GM12875 (cell line): ENCODE results near the gene C10orf62.
A peak's percentile ranks its signal among the peaks of the same experiment; 100 is the strongest.
"Not testable (repeated sequence)": the region's sequence is repeated elsewhere in the genome, so short reads cannot be mapped to it uniquely, and the experiment has no call there.

Source experiments
- H3K4me3 ChIP-seq: one replicate; pipeline ENCODE4 v1.5.1; 2011; ENCODE audit warnings: low read depth, low read length, control low read depth
- TF ChIP-seq, protein P1 (sequence below): IDR thresholded peaks from 2 replicates; pipeline ENCODE4 v1.5.1; 2011; ENCODE audit warnings: low read depth, mild to moderate bottlenecking, control low read depth, inconsistent platforms, low read length, moderate library complexity, borderline replicate concordance; ENCODE audit not compliant: insufficient read depth

C10orf62 gene

DNA sequence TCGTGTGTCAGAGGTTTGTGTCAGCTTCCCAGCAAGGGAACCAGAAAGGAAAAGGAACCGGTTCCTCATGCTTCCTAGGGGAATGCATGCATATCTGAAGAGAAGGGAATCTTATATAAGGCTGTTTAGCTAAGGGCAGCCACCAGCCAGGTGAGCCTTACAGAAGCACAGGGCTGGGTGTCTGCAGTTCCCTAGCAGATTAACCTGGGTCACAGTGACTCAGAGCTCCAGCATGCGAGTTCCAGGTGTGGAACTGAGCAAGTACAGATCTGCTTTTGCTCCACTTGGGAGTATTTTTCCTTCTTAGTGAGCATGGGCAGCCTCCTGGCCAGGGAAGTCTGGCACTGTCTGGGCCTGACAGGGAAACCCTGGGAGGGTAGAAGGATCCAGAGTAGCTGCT is 17.9 kb upstream of the C10orf62 start:
- H3K4me3 ChIP-seq, result no peak overlapping the region
- TF ChIP-seq, protein P1, sequence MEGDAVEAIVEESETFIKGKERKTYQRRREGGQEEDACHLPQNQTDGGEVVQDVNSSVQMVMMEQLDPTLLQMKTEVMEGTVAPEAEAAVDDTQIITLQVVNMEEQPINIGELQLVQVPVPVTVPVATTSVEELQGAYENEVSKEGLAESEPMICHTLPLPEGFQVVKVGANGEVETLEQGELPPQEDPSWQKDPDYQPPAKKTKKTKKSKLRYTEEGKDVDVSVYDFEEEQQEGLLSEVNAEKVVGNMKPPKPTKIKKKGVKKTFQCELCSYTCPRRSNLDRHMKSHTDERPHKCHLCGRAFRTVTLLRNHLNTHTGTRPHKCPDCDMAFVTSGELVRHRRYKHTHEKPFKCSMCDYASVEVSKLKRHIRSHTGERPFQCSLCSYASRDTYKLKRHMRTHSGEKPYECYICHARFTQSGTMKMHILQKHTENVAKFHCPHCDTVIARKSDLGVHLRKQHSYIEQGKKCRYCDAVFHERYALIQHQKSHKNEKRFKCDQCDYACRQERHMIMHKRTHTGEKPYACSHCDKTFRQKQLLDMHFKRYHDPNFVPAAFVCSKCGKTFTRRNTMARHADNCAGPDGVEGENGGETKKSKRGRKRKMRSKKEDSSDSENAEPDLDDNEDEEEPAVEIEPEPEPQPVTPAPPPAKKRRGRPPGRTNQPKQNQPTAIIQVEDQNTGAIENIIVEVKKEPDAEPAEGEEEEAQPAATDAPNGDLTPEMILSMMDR, result no peak

DNA sequence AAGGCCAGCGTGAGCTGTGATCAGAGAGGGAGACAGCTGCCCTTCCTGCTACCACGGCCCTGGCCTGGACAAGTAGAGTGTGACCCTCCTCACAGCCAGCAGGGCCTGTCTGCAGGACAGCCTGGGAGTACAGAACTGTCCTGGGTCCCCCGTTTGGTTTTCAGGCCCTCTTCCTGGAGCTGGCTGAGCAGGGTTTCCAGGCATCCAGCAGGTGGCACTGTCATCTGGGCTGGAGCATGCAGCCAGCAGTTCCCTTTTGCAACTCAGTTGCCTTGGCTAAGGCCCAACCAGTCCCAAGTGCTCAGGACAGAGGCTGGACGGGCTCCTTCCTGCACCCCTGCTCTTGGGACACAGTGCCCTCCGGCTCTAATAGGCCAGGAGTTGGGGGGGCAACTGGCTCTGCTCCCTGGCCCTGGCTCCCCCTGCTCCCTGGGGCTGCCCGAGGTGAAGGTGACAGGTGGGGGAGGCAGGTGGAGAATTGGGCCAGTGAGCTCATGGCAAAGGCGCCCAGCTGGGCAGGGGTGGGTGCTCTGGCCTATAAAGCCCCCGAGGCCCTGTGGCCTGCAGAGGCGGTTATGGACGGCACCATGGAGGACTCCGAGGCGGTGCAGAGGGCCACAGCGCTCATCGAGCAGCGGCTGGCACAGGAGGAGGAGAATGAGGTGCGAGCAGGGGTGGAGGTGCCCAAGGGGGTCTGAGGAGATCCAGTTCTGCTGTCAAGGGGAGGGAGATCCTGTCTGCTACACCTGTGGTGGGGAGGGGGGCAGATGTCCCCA is 17.1 kb upstream of the C10orf62 start, which contains the start of gene ANKRD2:
Gene ANKRD2, plus strand, starts transcription at position 566 of the 776 bp plus-strand sequence. Its CDS starts 10 bp downstream, at position 576.
- TF ChIP-seq, protein P1, result peak; percentile 98
- no peak within 1 kb of the TSS for H3K4me3 ChIP-seq

DNA sequence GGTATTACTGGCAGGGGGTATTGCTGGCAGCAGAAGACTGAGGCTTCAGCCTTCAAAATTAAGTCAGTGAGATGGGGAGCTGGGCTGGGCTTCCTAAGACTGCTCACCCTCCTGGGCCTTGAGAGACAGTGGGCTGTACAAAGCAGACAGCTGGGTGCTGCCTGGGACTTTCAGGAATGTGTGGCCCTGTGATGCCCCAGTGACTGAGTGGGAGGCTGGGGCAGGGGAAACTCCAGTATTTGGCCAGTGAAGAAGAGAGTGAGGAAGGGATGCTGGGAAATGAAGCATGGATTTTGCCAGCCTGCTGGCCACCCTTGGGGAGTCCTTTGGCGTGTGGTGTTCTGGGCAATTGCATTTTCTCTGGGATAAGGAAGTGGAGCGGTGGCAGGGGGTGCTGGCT is 16.5 kb upstream of the C10orf62 start:
- H3K4me3 ChIP-seq, result no peak overlapping the region
- TF ChIP-seq, protein P1, result no peak

DNA sequence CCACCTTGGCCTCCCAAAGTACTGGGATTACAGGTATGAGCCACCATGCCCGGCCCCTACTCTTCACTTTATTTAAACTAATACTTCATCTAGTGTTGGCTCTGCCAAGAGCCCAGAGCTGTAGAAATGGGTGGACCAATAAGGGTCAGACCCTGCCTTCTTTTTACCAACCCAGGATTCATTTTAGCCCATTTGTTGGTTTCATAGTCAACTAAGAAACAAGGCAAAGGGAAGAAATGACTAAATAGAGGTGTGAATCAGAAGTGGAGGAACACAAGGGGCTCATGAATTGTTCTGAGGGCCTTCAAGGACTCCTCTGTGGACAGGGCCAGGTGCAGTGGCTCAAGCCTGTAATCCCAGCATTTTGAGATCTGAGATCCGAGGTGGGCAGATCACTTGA is 15.8 kb upstream of the C10orf62 start:
- TF ChIP-seq, protein P1, result no peak
- no peak overlapping the region for H3K4me3 ChIP-seq

DNA sequence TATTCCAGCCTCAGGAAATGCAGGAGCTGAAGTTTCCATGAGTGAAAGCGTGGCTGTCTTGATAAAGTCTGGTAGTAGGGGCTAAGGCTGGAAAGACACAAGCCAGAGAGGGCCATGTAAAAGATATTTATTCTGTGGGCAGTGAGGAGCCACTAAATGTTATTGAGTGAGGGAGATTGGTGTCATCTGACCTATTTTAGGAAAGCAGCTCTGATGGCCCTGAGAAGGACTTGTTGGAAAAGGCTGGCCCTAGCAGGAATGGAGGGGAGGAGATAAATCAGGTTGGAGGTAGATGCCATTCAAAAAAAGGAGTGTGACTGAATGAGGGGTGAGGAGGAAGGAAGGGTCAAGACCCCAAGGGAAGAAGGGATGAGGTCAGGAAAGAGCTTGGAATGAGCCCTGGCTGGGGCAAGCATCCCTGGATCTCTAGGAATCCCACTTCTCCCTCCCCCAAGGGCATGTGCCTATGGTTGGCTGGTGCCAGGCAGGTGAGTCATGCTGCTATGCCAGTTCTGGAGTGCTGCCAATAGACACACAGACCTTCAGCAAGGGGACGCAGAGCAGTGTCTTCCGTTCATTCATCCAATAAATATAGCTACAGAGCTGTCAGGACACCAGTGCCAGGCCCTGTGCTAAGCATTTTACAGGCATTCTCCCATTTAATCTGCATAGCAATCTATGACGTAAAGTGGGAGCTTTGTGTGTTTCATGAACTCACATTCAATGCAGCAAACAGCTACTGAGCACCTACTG is 15.0 kb upstream of the C10orf62 start:
- no peak overlapping the region for H3K4me3 ChIP-seq
- TF ChIP-seq, protein P1, result no peak

DNA sequence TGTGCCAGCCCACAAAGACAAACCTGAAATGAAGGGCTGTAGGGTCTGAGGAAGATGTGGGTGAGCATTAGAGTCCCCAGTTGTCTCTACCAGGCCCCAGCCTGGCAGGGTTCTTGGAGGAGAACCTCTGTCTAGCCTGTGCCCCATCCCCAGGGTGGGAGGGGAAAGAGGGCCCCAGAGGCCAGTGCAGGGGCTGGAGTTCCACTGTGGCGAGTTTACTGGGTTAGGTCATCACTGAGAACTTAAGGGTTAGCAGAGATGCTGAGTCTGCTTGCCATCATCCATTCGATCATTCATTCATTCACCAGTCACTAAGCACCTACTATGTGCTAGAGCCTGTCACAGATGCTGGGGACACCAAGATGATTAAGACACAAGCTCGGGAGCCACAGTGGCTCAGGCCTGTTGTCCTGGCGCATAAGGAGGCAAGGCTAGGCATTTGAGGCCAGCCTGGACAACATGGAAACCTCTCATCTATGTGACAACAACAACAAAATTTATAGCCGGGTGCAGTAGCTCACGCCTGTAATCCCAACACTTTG is 14.3 kb upstream of the C10orf62 start:
- no peak overlapping the region for H3K4me3 ChIP-seq
- TF ChIP-seq, protein P1, result no peak

DNA sequence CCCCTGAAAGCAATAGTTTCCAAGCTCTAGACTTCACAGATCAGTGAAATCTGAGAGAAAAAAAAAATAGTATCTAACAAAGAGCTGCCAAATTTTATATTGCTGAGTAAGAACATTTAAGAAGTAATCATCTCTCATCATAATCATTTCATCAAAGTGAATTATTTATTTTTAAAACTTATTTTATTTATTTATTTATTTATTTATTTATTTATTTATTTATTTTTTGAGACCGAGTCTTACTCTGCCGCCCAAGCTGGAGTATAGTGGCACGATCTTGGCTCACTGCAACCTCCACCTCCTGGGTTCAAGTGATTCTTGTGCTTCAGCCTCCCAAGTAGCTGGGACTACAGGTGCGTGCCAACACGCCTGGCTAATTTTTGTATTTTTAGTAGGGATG is 13.0 kb upstream of the C10orf62 start:
- not testable (repeated sequence) for H3K4me3 ChIP-seq
